ENCODE measurements around the gene MFGE8.

The MFGE8 gene

DNA sequence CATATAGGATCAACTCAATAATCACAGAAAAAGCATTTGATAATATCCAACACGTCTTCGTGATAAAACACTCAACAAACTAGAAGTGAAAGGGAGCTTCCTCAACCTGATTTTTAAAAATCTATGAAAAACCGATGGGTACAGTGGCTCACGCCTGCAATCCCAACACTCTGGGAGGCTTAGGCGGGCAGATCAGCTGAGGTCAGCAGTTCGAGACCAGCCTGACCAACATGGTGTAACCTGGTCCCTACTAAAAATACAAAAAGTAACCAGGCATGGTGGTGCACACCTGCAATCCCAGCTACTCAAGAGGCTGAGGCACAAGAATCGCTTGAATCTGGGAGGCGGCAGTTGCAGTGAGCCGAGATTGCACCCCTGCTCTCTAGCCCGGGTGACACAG is 2.2 kb upstream of the MFGE8 start:
- Histone ChIP-seq H3K27me3 (ENCODE audit: insufficient read depth, poor library complexity, severe bottlenecking) (peaks cover 19% of the 10 kb centered on the region), H3K27ac (replicated peaks) (no peak overlapping the region), H3K4me3 (replicated peaks; ENCODE audit: insufficient read depth, low read length) (no peak overlapping the region)
- DNase-seq (ENCODE audit: low read depth in 1 of 2, low spot score in 1 of 2) = no peak
- TF ChIP-seq SPI1 (IDR thresholded peaks at IDR 0.05; ENCODE audit: borderline replicate concordance, low read depth) (no peak), GABPA (IDR thresholded peaks at IDR 0.05; ENCODE audit: low read depth) (no peak), POLR2AphosphoS5 (IDR thresholded peaks at IDR 0.05; ENCODE audit: low read depth) (no peak)
- TF ChIP-seq, protein P1, sequence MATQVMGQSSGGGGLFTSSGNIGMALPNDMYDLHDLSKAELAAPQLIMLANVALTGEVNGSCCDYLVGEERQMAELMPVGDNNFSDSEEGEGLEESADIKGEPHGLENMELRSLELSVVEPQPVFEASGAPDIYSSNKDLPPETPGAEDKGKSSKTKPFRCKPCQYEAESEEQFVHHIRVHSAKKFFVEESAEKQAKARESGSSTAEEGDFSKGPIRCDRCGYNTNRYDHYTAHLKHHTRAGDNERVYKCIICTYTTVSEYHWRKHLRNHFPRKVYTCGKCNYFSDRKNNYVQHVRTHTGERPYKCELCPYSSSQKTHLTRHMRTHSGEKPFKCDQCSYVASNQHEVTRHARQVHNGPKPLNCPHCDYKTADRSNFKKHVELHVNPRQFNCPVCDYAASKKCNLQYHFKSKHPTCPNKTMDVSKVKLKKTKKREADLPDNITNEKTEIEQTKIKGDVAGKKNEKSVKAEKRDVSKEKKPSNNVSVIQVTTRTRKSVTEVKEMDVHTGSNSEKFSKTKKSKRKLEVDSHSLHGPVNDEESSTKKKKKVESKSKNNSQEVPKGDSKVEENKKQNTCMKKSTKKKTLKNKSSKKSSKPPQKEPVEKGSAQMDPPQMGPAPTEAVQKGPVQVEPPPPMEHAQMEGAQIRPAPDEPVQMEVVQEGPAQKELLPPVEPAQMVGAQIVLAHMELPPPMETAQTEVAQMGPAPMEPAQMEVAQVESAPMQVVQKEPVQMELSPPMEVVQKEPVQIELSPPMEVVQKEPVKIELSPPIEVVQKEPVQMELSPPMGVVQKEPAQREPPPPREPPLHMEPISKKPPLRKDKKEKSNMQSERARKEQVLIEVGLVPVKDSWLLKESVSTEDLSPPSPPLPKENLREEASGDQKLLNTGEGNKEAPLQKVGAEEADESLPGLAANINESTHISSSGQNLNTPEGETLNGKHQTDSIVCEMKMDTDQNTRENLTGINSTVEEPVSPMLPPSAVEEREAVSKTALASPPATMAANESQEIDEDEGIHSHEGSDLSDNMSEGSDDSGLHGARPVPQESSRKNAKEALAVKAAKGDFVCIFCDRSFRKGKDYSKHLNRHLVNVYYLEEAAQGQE (IDR thresholded peaks at IDR 0.05; ENCODE audit: insufficient replicate concordance, low read depth) = no peak
- TF ChIP-seq, protein P2, sequence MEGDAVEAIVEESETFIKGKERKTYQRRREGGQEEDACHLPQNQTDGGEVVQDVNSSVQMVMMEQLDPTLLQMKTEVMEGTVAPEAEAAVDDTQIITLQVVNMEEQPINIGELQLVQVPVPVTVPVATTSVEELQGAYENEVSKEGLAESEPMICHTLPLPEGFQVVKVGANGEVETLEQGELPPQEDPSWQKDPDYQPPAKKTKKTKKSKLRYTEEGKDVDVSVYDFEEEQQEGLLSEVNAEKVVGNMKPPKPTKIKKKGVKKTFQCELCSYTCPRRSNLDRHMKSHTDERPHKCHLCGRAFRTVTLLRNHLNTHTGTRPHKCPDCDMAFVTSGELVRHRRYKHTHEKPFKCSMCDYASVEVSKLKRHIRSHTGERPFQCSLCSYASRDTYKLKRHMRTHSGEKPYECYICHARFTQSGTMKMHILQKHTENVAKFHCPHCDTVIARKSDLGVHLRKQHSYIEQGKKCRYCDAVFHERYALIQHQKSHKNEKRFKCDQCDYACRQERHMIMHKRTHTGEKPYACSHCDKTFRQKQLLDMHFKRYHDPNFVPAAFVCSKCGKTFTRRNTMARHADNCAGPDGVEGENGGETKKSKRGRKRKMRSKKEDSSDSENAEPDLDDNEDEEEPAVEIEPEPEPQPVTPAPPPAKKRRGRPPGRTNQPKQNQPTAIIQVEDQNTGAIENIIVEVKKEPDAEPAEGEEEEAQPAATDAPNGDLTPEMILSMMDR (IDR thresholded peaks at IDR 0.05; ENCODE audit: insufficient read depth, low read length) = no peak

DNA sequence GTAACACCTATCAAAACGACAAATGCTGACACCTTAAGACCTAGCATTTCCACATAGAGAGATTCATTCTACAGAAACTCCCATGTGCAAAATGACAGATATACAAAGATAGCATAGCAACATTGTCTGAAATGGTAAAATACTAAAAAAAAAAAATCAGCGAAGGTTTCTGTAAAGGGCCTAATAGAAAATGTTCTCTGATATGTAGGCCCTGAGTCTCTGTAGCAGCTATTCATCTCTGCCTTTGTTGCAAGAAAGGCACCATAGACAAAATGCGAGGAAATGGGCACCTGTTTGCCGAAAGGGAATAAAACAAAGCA is 631 bp upstream of the MFGE8 start:
- H3K27ac ChIP-seq (replicated peaks) = no peak overlapping the region
- DNase-seq (ENCODE audit: low read depth in 1 of 2, low spot score in 1 of 2) = no peak
- TF ChIP-seq POLR2AphosphoS5 (IDR thresholded peaks at IDR 0.05; ENCODE audit: low read depth) = no peak
- TF ChIP-seq SPI1 (IDR thresholded peaks at IDR 0.05; ENCODE audit: borderline replicate concordance, low read depth) = no peak
- TF ChIP-seq, protein P1 (IDR thresholded peaks at IDR 0.05; ENCODE audit: insufficient replicate concordance, low read depth) = no peak
- TF ChIP-seq, protein P2 (IDR thresholded peaks at IDR 0.05; ENCODE audit: insufficient read depth, low read length) = no peak
- no peak for TF ChIP-seq GABPA (IDR thresholded peaks at IDR 0.05; ENCODE audit: low read depth)
- H3K27me3 ChIP-seq (ENCODE audit: insufficient read depth, poor library complexity, severe bottlenecking) = peaks cover 19% of the 10 kb centered on the region
- no peak overlapping the region for H3K4me3 ChIP-seq (replicated peaks; ENCODE audit: insufficient read depth, low read length)

DNA sequence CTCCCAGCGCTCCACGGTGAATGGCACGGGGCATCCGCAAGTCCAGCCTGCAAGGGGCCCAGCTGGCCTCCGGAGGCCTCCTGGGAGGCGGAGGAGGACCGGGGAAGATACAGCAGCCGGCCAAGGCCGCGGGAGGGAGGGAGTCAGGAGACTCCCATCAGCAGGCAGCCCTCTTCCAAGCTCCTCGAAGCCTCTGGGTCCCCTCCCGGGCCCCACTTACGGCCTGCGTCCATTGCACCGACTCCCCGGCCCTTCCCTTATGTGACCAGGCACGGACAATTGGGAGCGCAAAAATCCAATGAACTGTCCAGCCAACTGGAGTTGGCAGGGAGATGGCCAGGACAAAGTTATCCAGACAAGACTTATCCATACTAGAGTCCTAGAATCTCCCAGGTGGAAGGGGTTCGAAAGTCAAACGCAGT is 668 bp downstream of the MFGE8 start:
- DNase-seq (ENCODE audit: low read depth in 1 of 2, low spot score in 1 of 2) = no peak
- H3K4me3 ChIP-seq (replicated peaks; ENCODE audit: insufficient read depth, low read length) = peak overlapping the region; percentile 40
- no peak for TF ChIP-seq SPI1 (IDR thresholded peaks at IDR 0.05; ENCODE audit: borderline replicate concordance, low read depth)
- TF ChIP-seq, protein P1 (IDR thresholded peaks at IDR 0.05; ENCODE audit: insufficient replicate concordance, low read depth) = no peak
- no peak for TF ChIP-seq GABPA (IDR thresholded peaks at IDR 0.05; ENCODE audit: low read depth)
- no peak for TF ChIP-seq POLR2AphosphoS5 (IDR thresholded peaks at IDR 0.05; ENCODE audit: low read depth)
- TF ChIP-seq, protein P2 (IDR thresholded peaks at IDR 0.05; ENCODE audit: insufficient read depth, low read length) = no peak
- H3K27ac ChIP-seq (replicated peaks) = no peak overlapping the region
- peaks cover 19% of the 10 kb centered on the region for H3K27me3 ChIP-seq (ENCODE audit: insufficient read depth, poor library complexity, severe bottlenecking)

Measured in HL-60 (cell line).